AG04449 (cell line): ENCODE results near the gene CSKMT.
A peak's percentile ranks its signal among the peaks of the same experiment; 100 is the strongest.

Source experiments
- CTCF ChIA-PET: fragments of 350-600 bp; formaldehyde crosslinking; extraction: SDS; loops from one replicate; lab custom pipeline; 2021; ENCODE audit warnings: antibody characterized with exemption; lab: Yijun Ruan, JAX
- POLR2A ChIA-PET: fragments of 400-600, 350-600 bp; formaldehyde crosslinking; extraction: SDS; loops from one replicate; lab custom pipeline; 2020; ENCODE audit warnings: antibody characterized with exemption, inconsistent platforms; lab: Yijun Ruan, JAX
- DNase-seq: peaks from one replicate; pipeline ENCODE4 v3.0.0-alpha.2; 2010; ENCODE audit warnings: low read depth, low spot score
- H3K4me3 ChIP-seq: 2 replicates; pipeline ENCODE4 v1.5.1; 2011; ENCODE audit warnings: low read depth, mild to moderate bottlenecking, control low read depth, low read length
- TF ChIP-seq, protein P1 (sequence below): IDR thresholded peaks from one replicate; pipeline ENCODE4 v1.5.1; 2011; ENCODE audit warnings: mild to moderate bottlenecking, moderate library complexity, low read length, control low read depth, inconsistent platforms; ENCODE audit not compliant: insufficient read depth; ENCODE audit errors: missing control alignments

The CSKMT gene

DNA sequence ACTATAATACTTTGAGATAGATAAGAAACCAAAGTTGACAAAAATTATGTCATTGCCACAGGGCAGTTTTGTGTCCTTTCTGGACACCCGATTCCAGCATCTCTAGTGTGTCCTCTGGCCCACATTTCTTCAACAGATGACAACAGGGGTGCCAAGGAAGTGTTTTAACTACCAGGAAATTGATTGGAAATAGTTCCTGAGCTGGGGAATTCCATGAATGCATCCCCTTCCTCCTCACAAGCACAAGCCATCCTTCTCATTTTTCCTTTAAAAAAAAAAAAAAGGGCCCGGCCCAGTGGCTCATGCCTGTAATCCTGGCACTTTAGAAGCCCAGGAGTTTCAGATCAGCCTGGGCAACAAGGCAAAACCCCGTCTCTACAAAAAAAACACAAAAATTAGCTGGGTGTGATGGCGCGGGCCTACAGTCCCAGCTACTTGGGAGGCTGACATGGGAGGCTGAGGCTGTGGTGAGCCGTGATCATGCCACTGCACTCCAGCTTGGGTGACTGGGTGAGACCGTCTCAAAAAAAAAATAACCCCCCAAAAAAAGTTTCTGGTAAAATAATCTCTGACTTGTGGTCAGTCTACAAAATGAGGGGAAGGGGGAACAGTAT is 42.5 kb upstream of the CSKMT start:
- H3K4me3 ChIP-seq, result peak overlapping the region; percentile 39; the same call in 1 of the 2 replicates
- ChIA-PET CTCF (interaction anchor here (1.0 to 6.2 kb wide), 6 partner anchors 9 to 31 kb away, joined by 3 to 49 read pairs (median 5); partner anchors contain the start of genes EML3, ROM1 and TUT1), POLR2A (interaction anchor here (0.7 to 2.5 kb wide), 12 partner anchors 10 to 85 kb away, joined by 3 to 16 read pairs (median 6); partner anchors contain the start of genes AHNAK, BSCL2, C11orf98 and CSKMT)
- TF ChIP-seq, protein P1, sequence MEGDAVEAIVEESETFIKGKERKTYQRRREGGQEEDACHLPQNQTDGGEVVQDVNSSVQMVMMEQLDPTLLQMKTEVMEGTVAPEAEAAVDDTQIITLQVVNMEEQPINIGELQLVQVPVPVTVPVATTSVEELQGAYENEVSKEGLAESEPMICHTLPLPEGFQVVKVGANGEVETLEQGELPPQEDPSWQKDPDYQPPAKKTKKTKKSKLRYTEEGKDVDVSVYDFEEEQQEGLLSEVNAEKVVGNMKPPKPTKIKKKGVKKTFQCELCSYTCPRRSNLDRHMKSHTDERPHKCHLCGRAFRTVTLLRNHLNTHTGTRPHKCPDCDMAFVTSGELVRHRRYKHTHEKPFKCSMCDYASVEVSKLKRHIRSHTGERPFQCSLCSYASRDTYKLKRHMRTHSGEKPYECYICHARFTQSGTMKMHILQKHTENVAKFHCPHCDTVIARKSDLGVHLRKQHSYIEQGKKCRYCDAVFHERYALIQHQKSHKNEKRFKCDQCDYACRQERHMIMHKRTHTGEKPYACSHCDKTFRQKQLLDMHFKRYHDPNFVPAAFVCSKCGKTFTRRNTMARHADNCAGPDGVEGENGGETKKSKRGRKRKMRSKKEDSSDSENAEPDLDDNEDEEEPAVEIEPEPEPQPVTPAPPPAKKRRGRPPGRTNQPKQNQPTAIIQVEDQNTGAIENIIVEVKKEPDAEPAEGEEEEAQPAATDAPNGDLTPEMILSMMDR, result no peak
- DNase-seq, result no peak

DNA sequence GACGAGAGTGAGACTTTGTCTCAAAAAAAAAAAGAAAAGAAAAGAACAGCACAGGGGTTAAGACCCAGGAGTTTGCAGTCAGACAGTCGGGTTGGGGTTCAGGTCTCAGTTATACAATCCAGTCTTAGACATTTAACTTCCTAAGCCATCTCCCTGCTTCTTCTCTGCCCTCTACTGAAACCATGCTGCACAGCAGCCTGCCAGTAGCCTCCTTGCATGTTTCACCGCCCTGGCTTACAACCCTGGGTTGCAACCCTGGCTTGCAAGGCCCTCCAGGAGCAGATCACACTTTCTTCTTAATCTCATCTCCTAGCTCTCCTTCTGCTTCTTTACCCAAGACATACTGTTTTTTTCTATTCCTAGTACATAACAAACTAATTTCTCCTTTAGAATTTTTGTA is 37.4 kb upstream of the CSKMT start:
- ChIA-PET CTCF (interaction anchor here (1.0 to 1.5 kb wide), 2 partner anchors 17 to 34 kb away, joined by 3 to 4 read pairs; no protein-coding TSS in a partner anchor), POLR2A (interaction anchor here (1.0 kb wide), 1 partner anchor 36 kb away, joined by 3 read pairs; the partner anchor contains the start of gene TUT1)
- H3K4me3 ChIP-seq, result no peak overlapping the region
- DNase-seq, result no peak
- TF ChIP-seq, protein P1, result no peak

DNA sequence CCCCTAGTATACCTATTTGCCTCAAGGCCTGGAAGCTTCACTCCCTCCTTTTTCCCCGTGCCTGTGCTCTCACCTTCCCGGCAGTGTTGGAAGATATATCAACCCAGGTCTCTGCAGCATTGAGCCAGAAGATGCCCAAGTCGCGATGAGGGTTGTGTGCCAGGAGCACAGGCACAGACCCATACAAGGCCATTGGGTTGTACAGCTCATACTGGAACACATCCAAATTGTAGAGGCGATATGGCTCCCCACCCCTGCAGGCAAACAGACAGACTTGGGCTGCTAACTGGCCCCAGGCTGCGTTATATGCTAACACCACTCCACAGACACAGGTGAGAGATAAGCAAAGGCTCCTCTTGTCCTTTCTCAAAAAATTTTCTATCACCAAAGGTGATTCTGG is 32.6 kb upstream of the CSKMT start:
- TF ChIP-seq, protein P1, result no peak
- H3K4me3 ChIP-seq, result no peak overlapping the region
- POLR2A ChIA-PET, result interaction anchor here (0.5 to 0.7 kb wide), 2 partner anchors 20 kb away, joined by 3 read pairs; partner anchors contain the start of gene INTS5
- DNase-seq, result no peak
- CTCF ChIA-PET, result interaction anchor here (0.9 to 1.2 kb wide), 2 partner anchors 9 to 10 kb away, joined by 3 to 5 read pairs; no protein-coding TSS in a partner anchor

DNA sequence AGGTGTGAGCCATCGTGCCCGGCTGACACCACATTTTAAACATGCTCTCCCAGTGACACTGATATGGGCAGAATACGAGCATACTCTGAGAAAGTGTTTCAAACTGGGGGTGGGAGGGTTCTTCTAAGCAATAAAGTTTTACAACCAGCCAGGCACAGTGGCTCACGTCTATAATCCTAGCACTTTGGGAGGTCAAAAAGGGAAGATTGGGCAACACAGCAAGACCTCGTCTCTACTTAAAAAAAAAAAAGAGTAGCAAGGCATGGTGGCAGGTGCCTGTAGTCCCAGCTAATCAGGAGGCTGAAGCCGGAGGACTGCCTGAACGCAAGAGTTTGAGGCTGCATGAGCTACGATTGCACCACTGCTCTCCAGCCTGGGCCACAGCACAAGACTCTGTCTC is 20.9 kb upstream of the CSKMT start:
- CTCF ChIA-PET, result interaction anchor here (1.4 to 2.7 kb wide), 2 partner anchors 9 to 16 kb away, joined by 4 to 11 read pairs; no protein-coding TSS in a partner anchor
- no peak overlapping the region for H3K4me3 ChIP-seq
- no peak for DNase-seq
- TF ChIP-seq, protein P1, result no peak
- POLR2A ChIA-PET, result interaction anchor here (1.5 to 3.5 kb wide), 3 partner anchors 9 to 23 kb away, joined by 6 to 46 read pairs (median 6); partner anchors contain the start of genes B3GAT3, C11orf98, CSKMT and INTS5

GRCh38 chr11:62645671-62645945 is 19.5 kb upstream of the CSKMT start:
- H3K4me3 ChIP-seq, result peak overlapping the region; percentile 91
- ChIA-PET POLR2A (interaction anchor here (0.6 to 3.5 kb wide), 6 partner anchors 13 to 195 kb away, joined by 3 to 46 read pairs (median 4); partner anchors contain the start of genes C11orf98, CSKMT, LRRN4CL and TUT1), CTCF (interaction anchor here (1.0 to 2.7 kb wide), 7 partner anchors 11 to 251 kb away, joined by 3 to 11 read pairs (median 4); partner anchors contain the start of genes C11orf98 and CSKMT)
- DNase-seq, result no peak
- TF ChIP-seq, protein P1, result no peak
